C4-2B (cell line): ENCODE results near the gene TIA1.
A peak's percentile ranks its signal among the peaks of the same experiment; 100 is the strongest.
"Not testable (repeated sequence)": the region's sequence is repeated elsewhere in the genome, so short reads cannot be mapped to it uniquely, and the experiment has no call there.

Experiments
- H3K27ac ChIP-seq: fragments of 450-650 bp; 2 replicates; pipeline ENCODE4 v1.5.1; 2017
- CTCF ChIP-seq: fragments of 450-650 bp; conservative IDR thresholded peaks from 2 replicates; pipeline ENCODE4 v1.5.1; 2017; ENCODE audit warnings: mild to moderate bottlenecking
- ZFX ChIP-seq: fragments of 450-650 bp; IDR thresholded peaks from 2 replicates; pipeline ENCODE4 v1.6.1; 2017

The TIA1 gene

GRCh38 chr2:70248181-70248847 lies at the start of gene TIA1:
TSS of gene TIA1 (minus strand) at chr2:70248628. CDS start at chr2:70248430, 198 bp downstream.
- TF ChIP-seq ZFX (peak; percentile 30; the same call in 1 of the 2 replicates), CTCF (no peak)
- H3K27ac ChIP-seq: peak within 1 kb of the TSS; percentile 99

GRCh38 chr2:70297828-70298227 lies 49.4 kb upstream of the TIA1 start:
- H3K27ac ChIP-seq: not testable (repeated sequence)

- no peak overlapping the region for H3K27ac ChIP-seq
- no peak for TF ChIP-seq CTCF
- TF ChIP-seq ZFX: no peak
Measured at GRCh38 chr2:70283500-70284191, 35.2 kb upstream of the TIA1 start.

GRCh38 chr2:70282439-70282838 lies 34.0 kb upstream of the TIA1 start:
- TF ChIP-seq CTCF: no peak
- TF ChIP-seq ZFX: no peak
- H3K27ac ChIP-seq: no peak overlapping the region

GRCh38 chr2:70280242-70280798 lies 31.9 kb upstream of the TIA1 start:
- TF ChIP-seq ZFX: no peak
- no peak for TF ChIP-seq CTCF
- no peak overlapping the region for H3K27ac ChIP-seq

- TF ChIP-seq CTCF (no peak), ZFX (no peak)
- H3K27ac ChIP-seq: no peak overlapping the region
Measured at GRCh38 chr2:70270323-70270722, 21.9 kb upstream of the TIA1 start.

- H3K27ac ChIP-seq: not testable (repeated sequence)
Measured at GRCh38 chr2:70269422-70270302, 21.2 kb upstream of the TIA1 start.

GRCh38 chr2:70266925-70267324 lies 18.5 kb upstream of the TIA1 start:
- H3K27ac ChIP-seq: not testable (repeated sequence)
